ENCODE measurements around the gene C1orf159.

The C1orf159 gene

GRCh38 chr1:1037366-1038327 is 78.2 kb downstream of the C1orf159 start:
- H3K4me1 ChIP-seq (ENCODE audit: control insufficient read depth, insufficient read depth, low read length, poor library complexity, severe bottlenecking), result peaks cover 10% of the 10 kb centered on the region
- WGBS, 2 experiments (ENCODE audit: insufficient coverage in 2 of 2), result 91 to 93% methylated on average over 24 to 27 of the region's 30 CpGs
- H3K4me3 ChIP-seq (ENCODE audit: extremely low read depth, insufficient read depth, low read length, poor library complexity, severe bottlenecking), result no peak overlapping the region
- no peak overlapping the region for H3K27ac ChIP-seq (ENCODE audit: low read depth, low read length, severe bottlenecking)
- H3K36me3 ChIP-seq (ENCODE audit: control insufficient read depth, insufficient read depth, low read length), result peaks cover 26% of the 10 kb centered on the region
- no peaks in the 10 kb centered on the region for H3K9me3 ChIP-seq (ENCODE audit: control insufficient read depth, low read length)

GRCh38 chr1:1035291-1035943 is 80.5 kb downstream of the C1orf159 start:
- WGBS, 2 experiments (ENCODE audit: insufficient coverage in 2 of 2), result 95 to 98% methylated on average over 14 to 16 of the region's 19 CpGs
- no peaks in the 10 kb centered on the region for H3K9me3 ChIP-seq (ENCODE audit: control insufficient read depth, low read length)
- no peak overlapping the region for H3K4me3 ChIP-seq (ENCODE audit: extremely low read depth, insufficient read depth, low read length, poor library complexity, severe bottlenecking)
- peaks cover 20% of the 10 kb centered on the region for H3K4me1 ChIP-seq (ENCODE audit: control insufficient read depth, insufficient read depth, low read length, poor library complexity, severe bottlenecking)
- no peak overlapping the region for H3K27ac ChIP-seq (ENCODE audit: low read depth, low read length, severe bottlenecking)
- peaks cover 18% of the 10 kb centered on the region for H3K36me3 ChIP-seq (ENCODE audit: control insufficient read depth, insufficient read depth, low read length)

- Histone ChIP-seq H3K36me3 (ENCODE audit: control insufficient read depth, insufficient read depth, low read length) (peaks cover 18% of the 10 kb centered on the region), H3K27ac (ENCODE audit: low read depth, low read length, severe bottlenecking) (no peak overlapping the region), H3K4me3 (ENCODE audit: extremely low read depth, insufficient read depth, low read length, poor library complexity, severe bottlenecking) (no peak overlapping the region), H3K4me1 (ENCODE audit: control insufficient read depth, insufficient read depth, low read length, poor library complexity, severe bottlenecking) (peaks cover 18% of the 10 kb centered on the region), H3K9me3 (ENCODE audit: control insufficient read depth, low read length) (no peaks in the 10 kb centered on the region)
- 48 to 62% methylated on average over 18 to 30 of the region's 30 CpGs for WGBS, 2 experiments (ENCODE audit: insufficient coverage in 2 of 2)
These were observed 81.5 kb downstream of the C1orf159 start for GRCh38 chr1:1034439-1034781.

DNA sequence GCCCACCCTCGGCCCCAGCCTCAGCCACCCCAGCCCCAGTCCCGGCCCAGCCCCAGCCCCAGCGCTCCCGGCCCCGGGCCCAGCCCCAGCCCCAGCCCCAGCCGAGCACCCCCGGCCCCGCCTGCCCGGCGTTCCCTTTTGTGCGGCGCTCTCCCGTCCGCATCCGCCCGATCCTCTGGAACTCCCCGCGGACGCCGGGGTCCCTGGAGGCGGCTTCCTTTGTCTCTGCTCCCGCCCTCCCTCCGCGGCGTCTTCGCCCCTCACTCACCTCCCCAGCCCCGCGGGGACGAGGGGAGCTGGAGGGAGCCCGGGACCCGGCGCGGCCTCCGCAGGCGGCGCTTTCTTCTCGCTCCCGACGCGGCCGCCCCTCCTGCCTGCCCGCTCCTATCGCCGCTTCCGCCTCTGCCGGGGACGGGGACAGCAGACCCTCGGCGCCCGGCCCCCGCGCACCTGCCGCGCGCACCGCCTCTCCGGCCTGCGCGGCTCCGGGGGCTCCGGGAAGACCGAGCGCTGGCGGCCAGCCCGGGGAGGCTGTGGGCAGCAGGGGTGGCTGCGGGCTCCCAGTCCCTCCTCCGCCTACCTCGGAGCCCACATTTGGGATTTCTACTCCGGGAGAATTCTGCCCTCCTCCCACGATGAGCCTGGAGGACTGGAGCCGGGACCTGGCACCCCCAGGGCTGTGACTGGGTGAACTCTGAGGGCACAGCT is 82.0 kb downstream of the C1orf159 start:
- H3K27ac ChIP-seq (ENCODE audit: low read depth, low read length, severe bottlenecking), result no peak overlapping the region
- H3K4me1 ChIP-seq (ENCODE audit: control insufficient read depth, insufficient read depth, low read length, poor library complexity, severe bottlenecking), result peaks cover 14% of the 10 kb centered on the region
- no peaks in the 10 kb centered on the region for H3K9me3 ChIP-seq (ENCODE audit: control insufficient read depth, low read length)
- peaks cover 18% of the 10 kb centered on the region for H3K36me3 ChIP-seq (ENCODE audit: control insufficient read depth, insufficient read depth, low read length)
- 4 to 5% methylated on average over 46 to 58 of the region's 71 CpGs for WGBS, 2 experiments (ENCODE audit: insufficient coverage in 2 of 2)
- H3K4me3 ChIP-seq (ENCODE audit: extremely low read depth, insufficient read depth, low read length, poor library complexity, severe bottlenecking), result peak overlapping the region; percentile 32

DNA sequence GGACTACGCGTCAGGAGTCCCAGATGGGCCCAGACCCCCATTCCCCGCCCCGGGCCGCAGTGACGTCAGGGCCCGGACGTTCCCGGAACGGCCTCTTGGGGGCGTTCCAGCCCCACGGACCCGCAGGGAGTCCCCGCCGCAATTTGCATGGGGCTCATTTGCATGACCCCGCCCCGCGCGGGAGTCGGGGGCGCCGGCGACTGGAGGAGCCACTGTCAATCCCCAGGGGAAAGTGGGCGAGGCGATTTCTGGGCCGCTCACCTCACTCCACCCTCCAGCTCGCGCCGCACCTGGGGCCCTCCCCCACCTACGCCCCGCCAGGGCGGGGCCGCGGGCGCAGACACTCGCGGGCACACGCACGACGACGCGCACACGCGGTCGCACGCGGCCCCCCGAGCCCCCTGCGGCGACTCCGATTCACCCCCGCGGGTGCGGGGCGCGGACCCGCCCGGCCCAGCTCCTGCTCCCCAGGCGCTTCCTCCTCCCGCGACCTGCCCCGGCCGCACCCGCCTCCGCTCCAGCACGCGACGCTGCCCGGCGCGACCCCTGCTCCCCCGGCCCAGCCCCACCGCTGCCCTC is 82.8 kb downstream of the C1orf159 start:
- H3K4me1 ChIP-seq (ENCODE audit: control insufficient read depth, insufficient read depth, low read length, poor library complexity, severe bottlenecking), result peaks cover 14% of the 10 kb centered on the region
- peaks cover 18% of the 10 kb centered on the region for H3K36me3 ChIP-seq (ENCODE audit: control insufficient read depth, insufficient read depth, low read length)
- peak overlapping the region; percentile 32 for H3K4me3 ChIP-seq (ENCODE audit: extremely low read depth, insufficient read depth, low read length, poor library complexity, severe bottlenecking)
- 0 to 1% methylated on average over 40 to 41 of the region's 73 CpGs for WGBS, 2 experiments (ENCODE audit: insufficient coverage in 2 of 2)
- H3K9me3 ChIP-seq (ENCODE audit: control insufficient read depth, low read length), result no peaks in the 10 kb centered on the region
- H3K27ac ChIP-seq (ENCODE audit: low read depth, low read length, severe bottlenecking), result no peak overlapping the region

DNA sequence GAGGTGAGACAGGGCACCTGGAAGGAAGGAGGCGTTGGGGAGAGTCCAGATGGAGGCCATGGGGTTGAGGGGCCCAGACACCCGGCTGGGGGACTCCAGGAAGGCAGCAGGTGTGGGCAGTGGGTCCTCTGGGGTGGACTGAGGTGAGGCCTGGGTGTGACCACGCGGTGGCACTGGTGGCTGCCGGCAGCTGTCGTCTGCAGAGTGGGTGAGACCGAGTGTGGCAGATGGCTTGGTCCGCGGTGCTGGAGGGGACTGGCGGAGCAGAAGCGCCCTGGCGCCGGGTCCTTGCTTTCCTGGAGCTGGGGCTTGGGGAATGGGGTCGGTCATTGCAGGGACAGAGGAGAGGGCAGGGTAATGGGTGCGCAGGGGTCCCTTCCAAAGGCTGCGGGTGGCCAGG is 83.5 kb downstream of the C1orf159 start:
- 59 to 63% methylated on average over 16 of the region's 16 CpGs for WGBS, 2 experiments (ENCODE audit: insufficient coverage in 2 of 2)
- Histone ChIP-seq H3K36me3 (ENCODE audit: control insufficient read depth, insufficient read depth, low read length) (peaks cover 21% of the 10 kb centered on the region), H3K9me3 (ENCODE audit: control insufficient read depth, low read length) (no peaks in the 10 kb centered on the region), H3K27ac (ENCODE audit: low read depth, low read length, severe bottlenecking) (no peak overlapping the region), H3K4me1 (ENCODE audit: control insufficient read depth, insufficient read depth, low read length, poor library complexity, severe bottlenecking) (peaks cover 14% of the 10 kb centered on the region), H3K4me3 (ENCODE audit: extremely low read depth, insufficient read depth, low read length, poor library complexity, severe bottlenecking) (no peak overlapping the region)

All from mesodermal cell (in vitro differentiated cells).